HG03066 (cell line): Measurements from ENCODE around the gene KRTAP4-12.
"Not testable (repeated sequence)": the region's sequence is repeated elsewhere in the genome, so short reads cannot be mapped to it uniquely, and the experiment has no call there.

Source experiments
- ATAC-seq: cut with Tn5 transposase; IDR thresholded peaks from one replicate; pipeline ENCODE4 v1.9.1; 2021; ENCODE audit warnings: low read depth; ENCODE audit not compliant: unreplicated experiment

KRTAP4-12 gene

DNA sequence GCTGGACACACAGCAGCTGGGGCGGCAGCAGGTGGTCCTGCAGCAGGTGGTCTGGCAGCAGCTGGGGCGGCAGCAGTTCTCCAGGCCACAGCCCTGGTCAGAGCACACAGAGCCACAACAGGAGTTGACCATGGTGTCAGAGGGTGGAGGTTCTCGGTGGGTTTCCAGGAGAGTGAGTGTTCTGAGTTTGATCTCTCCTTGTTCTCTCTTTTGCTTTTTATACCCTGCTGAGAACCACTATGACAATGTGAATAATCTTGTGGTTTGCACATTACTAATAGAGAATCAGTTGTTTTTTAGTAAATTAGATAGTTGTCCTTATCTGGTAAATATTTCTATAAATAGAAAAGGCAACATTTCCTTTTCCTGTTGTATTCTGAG lies at the start of gene KRTAP4-12:
TSS of gene KRTAP4-12 (minus strand) at position 192 of the 381 bp plus-strand sequence. CDS start at position 132, 60 bp downstream.
- not testable (repeated sequence) for ATAC-seq

DNA sequence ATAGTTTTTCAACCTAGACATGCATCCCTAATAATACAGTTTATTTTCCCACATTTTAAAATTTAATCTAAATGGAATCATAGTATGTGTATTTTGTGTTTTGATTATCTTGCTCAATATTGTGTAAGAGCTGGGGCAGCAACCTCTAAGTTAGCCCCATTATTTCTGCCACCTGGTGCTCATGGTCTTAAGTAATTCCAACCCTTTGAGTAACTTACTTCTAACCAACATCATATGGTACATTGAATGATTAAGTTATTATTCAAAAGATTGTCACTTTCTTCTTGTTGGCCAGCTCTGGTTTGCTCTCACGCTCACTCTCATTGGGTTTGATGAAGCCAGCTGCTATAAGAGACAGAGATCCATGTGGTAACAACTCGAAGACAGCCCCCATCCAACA lies 47.9 kb upstream of the KRTAP4-12 start:
- no peak for ATAC-seq

DNA sequence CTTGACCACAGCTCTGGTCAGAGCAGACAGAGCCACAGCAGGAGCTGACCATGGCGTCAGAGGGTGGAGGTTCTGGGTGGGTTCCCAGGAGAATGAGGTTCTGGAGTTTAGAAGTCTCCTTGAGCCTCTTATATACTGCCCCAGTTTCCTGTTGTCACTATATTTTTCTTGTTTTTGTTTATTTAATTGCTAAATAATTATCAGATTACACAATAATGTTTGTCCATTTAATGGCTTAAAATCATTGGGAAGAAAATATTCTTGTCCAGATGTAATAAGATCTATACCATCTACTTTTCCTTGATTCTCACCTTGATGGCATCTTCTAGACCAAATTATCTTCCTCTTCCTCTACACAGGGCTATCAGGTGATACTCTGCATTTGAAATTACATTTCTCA lies 44.1 kb upstream of the KRTAP4-12 start, which contains the start of gene KRTAP4-3:
TSS of gene KRTAP4-3 (minus strand) at position 101 of the 400 bp plus-strand sequence. CDS start at position 52, 49 bp downstream.
- no peak for ATAC-seq

DNA sequence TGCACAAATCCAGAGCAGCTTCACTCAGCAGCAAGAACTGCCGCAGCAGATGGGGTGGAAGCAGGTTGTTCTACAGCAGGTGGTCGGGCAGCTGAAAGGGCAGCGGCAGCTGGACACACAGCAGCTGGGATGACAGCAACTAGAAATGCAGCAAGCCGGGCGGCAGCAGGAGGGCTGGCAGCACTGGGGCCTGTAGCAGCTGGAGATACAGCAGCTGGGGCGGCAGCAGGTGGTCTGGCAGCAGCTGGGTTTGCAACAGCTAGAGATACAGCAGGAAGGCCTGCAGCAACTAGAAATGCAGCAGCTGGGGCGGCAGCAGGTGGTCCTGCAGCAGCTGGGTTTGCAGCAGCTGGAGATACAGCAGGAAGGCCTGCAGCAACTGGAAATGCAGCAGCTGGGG lies 43.6 kb upstream of the KRTAP4-12 start:
- ATAC-seq, result no peak

DNA sequence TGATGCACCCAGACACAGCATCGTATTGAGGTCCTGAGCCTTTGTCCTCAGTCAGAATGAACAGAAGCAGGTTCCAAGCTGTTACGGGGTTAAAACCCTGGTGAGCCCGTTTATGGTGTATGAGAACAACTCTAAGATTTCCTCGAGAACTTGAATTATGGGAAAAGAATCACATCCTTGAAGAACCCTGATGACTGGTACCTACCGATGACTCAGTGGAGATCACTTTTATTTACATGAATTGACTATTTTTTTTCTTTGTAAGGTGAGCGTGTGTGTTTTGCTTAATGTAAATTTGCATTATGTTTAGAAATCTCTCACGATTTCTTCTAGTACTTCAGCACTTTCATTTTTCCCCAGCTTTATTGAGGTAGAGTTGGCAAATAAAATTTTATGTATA lies 39.8 kb upstream of the KRTAP4-12 start:
- ATAC-seq, result no peak

DNA sequence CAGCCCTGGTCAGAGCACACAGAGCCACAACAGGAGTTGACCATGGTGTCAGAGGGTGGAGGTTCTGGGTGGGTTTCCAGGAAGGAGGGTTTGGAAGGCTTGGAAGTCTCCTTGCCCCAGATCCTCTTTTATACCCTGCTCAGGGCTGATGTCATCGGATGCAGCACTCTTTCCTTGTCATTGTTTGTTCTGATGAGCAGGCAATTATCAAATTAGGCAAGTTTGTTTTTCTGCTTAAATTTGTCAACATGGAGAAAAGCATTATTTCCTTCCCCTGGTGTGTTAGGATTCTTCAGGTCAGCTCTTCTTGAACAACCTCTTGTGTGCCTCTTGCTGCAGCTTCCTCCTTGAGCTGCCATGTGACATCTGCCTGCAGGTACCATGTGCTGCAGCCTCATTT lies 36.7 kb upstream of the KRTAP4-12 start, which contains the start of gene KRTAP4-4:
TSS of gene KRTAP4-4 (minus strand) at position 101 of the 400 bp plus-strand sequence. CDS start at position 44, 57 bp downstream.
- ATAC-seq, result no peak

DNA sequence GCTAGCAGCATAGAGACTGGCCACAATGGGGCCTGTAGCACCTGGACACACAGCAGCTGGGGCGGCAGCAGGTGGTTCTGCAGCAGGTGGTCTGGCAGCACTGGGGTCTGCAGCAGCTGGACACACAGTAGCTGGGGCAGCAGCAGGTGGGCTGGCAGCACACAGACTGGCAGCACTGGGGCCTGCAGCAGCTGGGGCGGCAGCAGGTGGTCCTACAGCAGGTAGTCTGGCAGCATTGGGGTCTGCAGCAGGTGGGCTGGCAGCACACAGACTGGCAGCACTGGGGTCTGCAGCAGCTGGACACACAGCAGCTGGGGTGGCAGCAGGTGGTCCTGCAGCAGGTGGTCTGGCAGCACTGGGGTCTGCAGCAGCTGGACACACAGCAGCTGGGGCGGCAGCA lies 36.2 kb upstream of the KRTAP4-12 start:
- not testable (repeated sequence) for ATAC-seq

DNA sequence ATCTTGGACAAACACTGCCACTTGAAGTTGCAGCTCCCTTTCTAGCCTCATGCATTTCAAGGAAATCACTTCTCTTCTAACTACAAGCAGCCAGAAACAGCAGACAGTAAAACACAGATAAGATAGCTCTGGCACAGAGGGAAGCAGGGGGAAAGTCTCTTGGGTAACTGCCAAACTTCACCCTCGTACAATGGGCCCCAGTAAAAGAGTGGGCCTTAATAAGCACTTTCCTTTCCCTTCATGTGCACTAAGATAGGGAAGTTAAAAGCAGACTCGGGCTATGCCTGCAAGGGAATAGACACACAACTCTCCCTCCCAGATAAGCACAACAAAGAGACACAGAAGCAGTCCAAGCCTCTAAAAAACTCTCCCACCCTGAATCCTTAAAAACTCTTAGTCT lies 29.9 kb upstream of the KRTAP4-12 start:
- no peak for ATAC-seq

DNA sequence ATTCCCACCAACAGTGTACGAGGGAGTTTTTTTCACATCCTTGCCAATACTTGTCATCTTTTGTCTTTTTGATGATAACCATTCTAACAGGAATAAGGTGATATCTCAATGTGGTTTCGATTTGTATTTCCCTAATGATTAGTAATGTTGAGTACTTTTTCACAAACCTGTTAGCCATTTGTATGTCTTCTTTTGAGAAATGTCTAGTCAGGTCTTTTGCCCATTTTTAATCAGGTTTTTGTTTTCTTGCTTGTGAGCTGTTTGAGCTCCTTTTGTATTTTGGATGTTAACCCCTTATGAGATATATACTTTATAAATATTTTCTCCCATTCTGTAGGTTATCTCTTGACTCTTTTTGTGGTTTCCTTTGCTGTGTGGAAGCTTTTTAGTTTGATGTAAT lies 27.5 kb upstream of the KRTAP4-12 start:
- no peak for ATAC-seq

DNA sequence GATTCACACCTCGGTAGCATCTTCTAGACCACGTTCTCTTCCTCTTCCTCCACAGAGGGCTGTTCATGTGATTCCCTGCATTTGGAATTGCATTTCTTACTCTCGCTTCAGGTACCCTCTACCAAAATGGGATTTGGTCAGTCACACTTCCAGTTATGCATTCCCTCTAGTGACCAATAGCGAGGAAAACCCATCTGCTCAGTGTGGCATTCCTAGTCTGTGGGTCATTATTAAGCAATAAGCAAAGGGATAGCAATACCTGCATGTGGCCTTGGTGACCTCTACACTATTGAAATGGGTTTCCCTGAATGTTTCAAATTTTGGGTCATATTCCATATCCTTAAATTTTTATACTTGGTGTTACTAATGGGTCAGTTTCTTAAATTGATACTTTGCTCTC lies 26.0 kb upstream of the KRTAP4-12 start:
- no peak for ATAC-seq

DNA sequence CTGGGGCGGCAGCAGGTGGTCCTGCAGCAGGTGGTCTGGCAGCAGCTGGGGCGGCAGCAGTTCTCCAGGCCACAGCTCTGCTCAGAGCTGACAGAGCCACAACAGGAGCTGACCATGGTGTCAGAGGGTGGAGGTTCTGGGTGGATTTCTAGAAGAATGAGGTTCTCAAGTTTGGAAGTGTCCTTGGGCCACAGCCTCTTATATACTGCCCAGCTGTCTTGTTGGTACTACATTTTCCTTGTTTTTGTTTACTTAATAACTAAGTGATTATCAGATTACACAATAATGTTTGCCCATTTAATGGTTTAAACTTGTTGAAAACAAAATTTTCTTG lies 25.6 kb upstream of the KRTAP4-12 start, which contains the start of gene KRTAP4-5:
TSS of gene KRTAP4-5 (minus strand) at position 174 of the 334 bp plus-strand sequence. CDS start at position 116, 58 bp downstream.
- ATAC-seq, result no peak

DNA sequence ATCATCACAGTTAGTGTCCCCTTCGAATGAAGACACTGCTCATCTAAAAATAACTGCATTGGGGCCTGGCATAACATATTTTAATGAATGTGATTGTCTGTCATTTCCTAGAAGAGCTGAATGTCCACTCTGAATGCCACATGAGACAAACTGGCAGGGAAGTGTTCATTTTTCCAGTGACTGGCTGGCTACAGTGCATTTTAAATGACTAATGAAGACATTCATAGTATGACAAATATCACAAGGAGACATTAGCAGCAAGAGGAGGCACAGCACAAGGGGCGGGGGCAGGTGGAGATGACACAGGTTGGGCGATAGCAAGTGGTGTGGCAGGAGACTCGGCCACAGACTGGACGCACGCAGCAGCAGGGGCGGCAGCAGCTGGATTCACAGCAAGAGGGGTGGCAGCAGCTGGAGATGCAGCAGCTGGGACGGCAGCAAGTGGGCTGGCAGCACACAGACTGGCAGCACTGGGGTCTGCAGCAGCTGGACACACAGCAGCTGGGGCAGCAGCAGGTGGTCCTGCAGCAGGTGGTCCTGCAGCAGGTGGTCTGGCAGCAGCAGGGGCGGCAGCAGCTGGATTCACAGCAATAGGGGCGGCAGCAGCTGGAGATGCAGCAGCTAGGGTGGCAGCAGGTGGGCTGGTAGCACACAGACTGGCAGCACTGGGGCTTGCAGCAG lies 25.1 kb upstream of the KRTAP4-12 start:
- not testable (repeated sequence) for ATAC-seq

DNA sequence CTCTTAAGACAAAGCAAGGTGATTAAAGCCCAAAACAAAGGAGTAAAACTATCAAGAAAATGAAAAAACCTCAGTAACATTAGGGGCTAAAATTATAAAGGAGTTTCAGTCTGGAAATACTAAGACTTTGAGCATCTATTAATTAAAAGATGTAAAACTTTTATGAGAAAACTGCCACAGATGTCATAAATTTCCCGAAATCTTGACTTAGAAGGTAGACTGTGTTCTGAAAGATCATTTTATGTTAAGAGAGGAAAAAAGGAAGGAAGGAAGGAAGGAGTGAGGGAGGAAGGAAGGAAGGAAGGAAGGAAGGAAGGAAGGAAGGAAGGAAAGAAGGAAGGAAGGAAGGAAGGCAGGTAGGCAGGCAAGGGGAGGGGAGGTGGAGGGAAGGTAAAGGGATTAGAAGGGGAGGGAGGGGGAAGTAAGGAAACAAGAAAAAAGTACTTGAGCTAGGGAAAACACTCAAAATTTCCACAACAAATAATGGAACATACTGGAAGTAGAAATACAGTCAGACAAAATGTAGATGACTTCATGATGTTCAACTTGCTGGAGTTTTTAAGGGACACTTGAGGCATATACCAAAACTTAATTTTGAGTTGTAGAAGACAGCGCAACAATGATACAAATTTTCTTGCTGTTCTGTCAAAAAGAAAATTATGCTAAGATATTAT lies 23.7 kb upstream of the KRTAP4-12 start:
- ATAC-seq, result no peak

DNA sequence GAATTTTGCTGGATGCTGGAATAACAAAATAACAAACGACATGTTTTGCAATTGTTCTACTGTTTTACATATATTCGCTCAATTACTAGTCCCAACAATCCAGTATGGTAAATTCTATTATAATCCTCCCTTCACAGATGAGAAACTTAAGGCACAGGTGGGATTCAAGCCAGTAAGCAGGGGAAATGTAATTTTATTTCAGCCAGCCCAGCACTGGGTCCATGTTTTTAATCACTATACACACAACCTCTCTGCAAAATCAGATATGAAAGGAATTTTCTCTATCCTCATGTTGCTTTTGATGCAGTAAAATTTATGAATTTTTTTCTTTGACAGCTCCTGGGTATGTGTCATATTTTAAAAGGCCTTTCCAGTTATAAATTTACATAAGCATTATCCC lies 21.3 kb upstream of the KRTAP4-12 start:
- no peak for ATAC-seq

DNA sequence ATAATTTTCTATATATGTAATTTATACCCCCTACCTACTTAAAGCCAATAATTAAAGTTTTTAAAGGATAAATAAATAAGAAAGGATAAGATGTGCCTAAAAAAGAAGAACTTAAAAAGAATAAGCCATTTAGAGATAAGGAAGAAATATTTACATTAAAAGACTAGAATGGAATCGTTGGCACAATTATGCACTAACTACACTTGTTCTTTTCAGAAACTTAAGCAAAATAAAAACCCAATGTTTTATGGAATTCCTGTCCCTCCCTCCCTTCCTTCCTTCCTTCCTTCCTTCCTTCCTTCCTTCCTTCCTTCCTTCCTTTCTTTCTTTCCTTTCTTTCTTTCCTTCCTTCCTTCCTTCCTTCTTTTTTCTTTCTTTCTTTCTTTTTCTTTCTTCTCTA lies 20.9 kb upstream of the KRTAP4-12 start:
- ATAC-seq, result no peak

DNA sequence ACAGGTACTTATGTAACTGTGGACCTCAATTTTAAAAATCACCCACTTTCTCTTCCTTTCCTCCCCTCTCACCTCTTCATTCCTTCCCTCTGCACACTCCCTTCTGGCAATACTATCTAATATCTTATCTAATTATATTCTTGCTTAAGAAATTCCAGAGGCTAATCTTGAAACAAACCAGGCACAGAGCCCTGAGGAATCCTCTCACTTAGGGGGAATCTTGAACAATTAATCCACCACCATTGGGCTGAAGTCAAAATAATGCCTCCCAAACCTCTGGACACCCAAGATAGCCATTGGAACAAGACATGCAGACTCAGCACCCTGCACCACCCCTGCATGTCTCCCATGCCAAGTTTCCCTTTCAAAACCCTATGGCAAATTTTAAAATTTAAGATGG lies 17.4 kb upstream of the KRTAP4-12 start:
- no peak for ATAC-seq

DNA sequence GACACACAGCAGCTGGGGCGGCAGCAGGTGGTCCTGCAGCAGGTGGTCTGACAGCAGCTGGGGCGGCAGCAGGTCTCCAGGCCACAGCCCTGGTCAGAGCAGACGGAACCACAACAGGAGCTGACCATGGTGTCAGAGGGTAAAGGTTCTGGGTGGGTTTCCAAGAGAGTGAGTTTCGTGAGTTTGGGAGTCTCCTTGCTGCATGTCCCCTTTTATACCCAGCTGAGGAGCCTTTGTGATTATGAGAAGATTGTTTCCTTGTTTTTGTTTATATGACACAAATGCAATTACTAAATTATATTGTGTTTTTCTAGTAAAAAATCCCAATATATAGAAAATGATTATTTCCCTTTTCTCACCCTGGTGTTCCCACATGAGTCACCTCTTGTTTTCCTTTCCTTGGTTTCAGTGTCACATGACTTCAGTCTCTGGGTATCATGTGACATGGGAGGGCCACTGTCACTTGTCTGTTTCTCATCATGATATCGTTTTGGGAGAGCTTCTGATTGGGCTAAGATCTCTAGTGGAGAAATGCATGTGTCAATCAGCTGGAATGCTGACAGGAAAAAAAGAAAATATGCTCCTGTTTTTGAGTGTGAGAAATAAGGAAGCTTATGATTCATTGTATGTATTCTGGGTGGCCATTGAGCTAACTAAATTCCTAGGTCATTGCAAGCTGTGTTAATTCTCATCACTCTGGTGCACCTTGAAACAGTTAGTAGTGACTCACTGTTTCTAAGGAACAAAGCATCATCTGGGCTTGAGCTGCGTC lies 16.6 kb upstream of the KRTAP4-12 start, which contains the start of gene KRTAP4-6:
TSS of gene KRTAP4-6 (minus strand) at position 185 of the 772 bp plus-strand sequence. CDS start at position 128, 57 bp downstream.
- ATAC-seq, result no peak

DNA sequence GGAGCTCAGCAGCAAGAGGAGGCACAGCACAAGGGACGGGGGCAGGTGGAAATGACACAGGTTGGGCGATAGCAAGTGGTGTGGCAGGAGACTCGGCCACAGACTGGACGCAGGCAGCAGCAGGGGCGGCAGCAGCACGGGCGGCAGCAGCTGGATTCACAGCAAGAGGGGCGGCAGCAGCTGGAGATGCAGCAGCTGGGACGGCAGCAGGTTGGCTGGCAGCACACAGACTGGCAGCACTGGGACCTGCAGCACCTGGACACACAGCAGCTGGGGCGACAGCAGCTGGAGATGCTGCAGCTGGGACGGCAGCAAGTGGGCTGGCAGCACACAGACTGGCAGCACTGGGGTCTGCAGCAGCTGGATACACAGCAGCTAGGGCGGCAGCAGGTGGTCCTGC lies 15.9 kb upstream of the KRTAP4-12 start:
- ATAC-seq, result not testable (repeated sequence)

DNA sequence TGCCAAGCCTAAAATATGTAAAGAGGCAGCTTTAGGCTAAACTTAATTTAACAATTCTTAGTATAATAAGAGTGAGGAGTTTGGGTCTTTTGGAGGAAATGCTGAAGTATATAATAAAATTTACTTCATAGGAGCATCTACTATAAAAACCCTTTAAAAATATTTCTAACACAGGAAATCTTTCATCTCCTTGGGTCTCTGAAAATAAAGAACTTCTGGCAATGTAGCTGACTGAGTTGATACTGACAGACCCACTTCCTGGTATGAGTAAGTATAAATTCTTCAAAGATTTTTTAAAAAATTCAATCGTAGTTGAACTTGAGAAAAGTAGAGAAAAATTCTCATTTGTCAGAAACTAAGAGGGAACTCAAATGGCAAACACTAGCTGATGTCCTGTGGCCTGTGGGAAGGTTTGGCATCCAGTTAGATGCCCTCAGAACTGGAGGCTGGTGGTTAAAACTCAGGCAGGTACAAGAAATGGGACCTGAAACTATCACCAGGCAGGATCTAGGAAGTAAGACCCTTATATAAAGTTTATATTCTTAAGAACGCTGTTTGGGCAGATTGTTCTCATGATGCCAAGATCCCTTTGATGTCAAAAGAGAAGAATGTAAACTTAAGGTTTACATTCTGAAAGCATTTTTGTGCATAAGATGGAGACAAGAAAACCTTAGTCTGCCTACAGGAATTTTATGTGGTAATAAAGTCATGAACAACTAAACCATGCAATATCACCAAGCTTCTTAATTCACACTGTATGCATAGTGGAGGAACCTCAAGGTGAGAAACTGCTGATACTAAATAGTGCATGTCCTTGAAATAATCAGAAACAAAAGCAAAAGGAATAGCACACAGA lies 10.1 kb upstream of the KRTAP4-12 start:
- no peak for ATAC-seq

DNA sequence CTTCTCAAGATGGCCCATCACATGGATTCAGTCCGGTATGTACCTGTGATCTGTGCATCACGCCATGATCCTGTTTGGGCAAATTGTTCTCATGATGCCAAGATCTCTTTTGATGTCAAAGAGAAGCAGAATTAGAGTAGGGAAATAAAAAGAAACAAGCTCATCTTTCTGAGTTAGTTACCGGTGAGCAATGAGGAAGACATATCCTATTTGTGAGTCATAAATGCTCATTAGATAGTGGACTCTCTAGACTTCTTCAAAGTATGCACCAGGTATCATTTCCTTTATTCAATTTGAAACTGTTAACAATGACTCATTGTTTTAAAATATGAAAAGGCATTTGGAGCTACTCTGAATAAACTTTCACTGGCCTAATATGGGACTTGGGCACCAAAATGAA lies 8.0 kb upstream of the KRTAP4-12 start:
- no peak for ATAC-seq
